Endothelial cell of umbilical vein (primary cell): Measurements from ENCODE around the gene TRPM3. TPM values are rescaled to one million over a fixed set of nuclear protein-coding genes. Genes with fewer than 3 reads are reported as not detected.

Source experiments
- BruUV-seq: library from RNA; stranded (reverse); fragments of 400-500 nt; replicated peaks from 2 replicates; lab custom pipeline; 2021; lab: Mats Ljungman, UMichigan
- CTCF ChIA-PET: fragments of 300-600, 350-600 bp; sonication (Branson Sonifier 250); formaldehyde crosslinking; loops from one replicate; lab custom pipeline; 2021; ENCODE audit warnings: antibody characterized with exemption, inconsistent platforms; lab: Charles Lee
- POLR2A ChIA-PET: fragments of 300-600, 350-600 bp; sonication (Branson Sonifier 250); formaldehyde crosslinking; loops from one replicate; lab custom pipeline; 2021; ENCODE audit warnings: antibody characterized with exemption, inconsistent platforms; lab: Charles Lee
- DNase-seq: peaks from one replicate; pipeline ENCODE4 v3.0.0-alpha.2; 2011; ENCODE audit warnings: low read depth, low spot score
- FAIRE-seq: peaks from 2 replicates; lab custom pipeline; 2011; peaks lifted over from hg19 to GRCh38; lab: Jason Lieb, UNC
- H2AFZ ChIP-seq: 2 replicates; pipeline ENCODE4 v1.6.0; 2012; ENCODE audit warnings: low read depth, low read length, control low read depth, inconsistent platforms
- H3K27ac ChIP-seq: 2 replicates; pipeline ENCODE4 v1.5.1; 2011; ENCODE audit warnings: low read depth, mild to moderate bottlenecking, control low read depth, low read length, moderate library complexity; ENCODE audit not compliant: insufficient read depth
- H3K27me3 ChIP-seq, 2 experiments: 2 replicates each; pipeline versions ENCODE4 v1.6.0 to v1.6.1; 2011; ENCODE audit warnings: low read length in 2 of 2, mixed read lengths in 1 of 2; ENCODE audit not compliant: control insufficient read depth in 2 of 2, insufficient read depth in 2 of 2
- H3K36me3 ChIP-seq, 2 experiments: 2 replicates in 1 of 2; 3 replicates in 1 of 2; pipeline ENCODE4 v1.5.1; 2011; ENCODE audit warnings: low read length in 2 of 2, mild to moderate bottlenecking in 1 of 2, moderate library complexity in 1 of 2; ENCODE audit not compliant: control insufficient read depth in 2 of 2, insufficient read depth in 2 of 2; ENCODE audit errors: extremely low read depth in 1 of 2
- H3K4me1 ChIP-seq: 3 replicates; pipeline ENCODE4 v1.5.1; 2011; ENCODE audit warnings: mild to moderate bottlenecking, low read length; ENCODE audit not compliant: control insufficient read depth, insufficient read depth; ENCODE audit errors: extremely low read depth
- H3K4me2 ChIP-seq: 2 replicates; pipeline ENCODE4 v1.6.1; 2011; ENCODE audit warnings: low read length, control low read depth, mixed read lengths; ENCODE audit not compliant: insufficient read depth
- H3K4me3 ChIP-seq, 3 experiments: fragments of 200-600 bp in 1 of 3; sonication (generic), shearing (Covaris generic) in 1 of 3; replicated peaks in 1 of 3; 2 replicates each; pipeline ENCODE4 v1.5.1; 2011 to 2016; ENCODE audit warnings: control low read depth in 3 of 3, low read length in 3 of 3, mild to moderate bottlenecking in 2 of 3, inconsistent platforms in 1 of 3, low read depth in 1 of 3, moderate library complexity in 1 of 3; ENCODE audit not compliant: insufficient read depth in 1 of 3
- H3K79me2 ChIP-seq: 2 replicates; pipeline ENCODE4 v1.6.0; 2012; ENCODE audit warnings: low read length, inconsistent platforms; ENCODE audit not compliant: control insufficient read depth, insufficient read depth
- H3K9ac ChIP-seq: replicated peaks from 2 replicates; pipeline ENCODE3; 2011; ENCODE audit warnings: low read length, control low read depth; ENCODE audit not compliant: insufficient read depth; ENCODE audit errors: extremely low read depth
- H3K9me1 ChIP-seq: replicated peaks from 3 replicates; pipeline ENCODE4 v1.6.0; 2011; ENCODE audit warnings: mild to moderate bottlenecking, low read length; ENCODE audit not compliant: control insufficient read depth, insufficient read depth; ENCODE audit errors: extremely low read depth
- H3K9me3 ChIP-seq: replicated peaks from 2 replicates; pipeline ENCODE4 v1.5.1; 2012; ENCODE audit warnings: low read length, inconsistent platforms; ENCODE audit not compliant: control insufficient read depth, insufficient read depth
- H4K20me1 ChIP-seq: replicated peaks from 2 replicates; pipeline ENCODE3; 2011; ENCODE audit warnings: mild to moderate bottlenecking, low read length; ENCODE audit not compliant: control insufficient read depth, insufficient read depth; ENCODE audit errors: extremely low read depth
- CTCF ChIP-seq, 2 donors: IDR thresholded peaks; 1 replicate in 1 of 2; 2 replicates in 1 of 2; pipeline ENCODE4 v1.5.1; 2011; ENCODE audit warnings: low read length in 2 of 2, mild to moderate bottlenecking in 2 of 2, moderate library complexity in 2 of 2, control low read depth in 1 of 2, inconsistent platforms in 1 of 2, low read depth in 1 of 2; ENCODE audit not compliant: insufficient read depth in 1 of 2; ENCODE audit errors: extremely low read depth in 1 of 2
- EZH2 ChIP-seq: IDR thresholded peaks from 2 replicates; pipeline ENCODE4 v1.6.1; 2012; ENCODE audit warnings: borderline replicate concordance, low read depth, mild to moderate bottlenecking, moderate library complexity, low read length, inconsistent platforms; ENCODE audit not compliant: severe bottlenecking
- GATA2 ChIP-seq: IDR thresholded peaks from 2 replicates; pipeline ENCODE4 v1.7.0; 2011; ENCODE audit warnings: low read depth, mild to moderate bottlenecking, moderate library complexity, mixed read lengths, low read length; ENCODE audit not compliant: insufficient read length, insufficient read depth
- JUN ChIP-seq: IDR thresholded peaks from 2 replicates; pipeline ENCODE4 v1.6.1; 2011; ENCODE audit warnings: borderline replicate concordance, low read depth; ENCODE audit not compliant: insufficient read length, insufficient read depth
- MYC ChIP-seq: IDR thresholded peaks from one replicate; pipeline ENCODE4 v1.6.1; 2011; ENCODE audit warnings: mild to moderate bottlenecking, low read depth, low read length
- dilution Hi-C: fragments of 300-500 bp; cut with MboI; formaldehyde crosslinking; loops from one replicate; pipeline ENCODE4 v1.15.0; 2019; ENCODE audit warnings: low sequenced_read_pairs; ENCODE audit not compliant: extremely low pct_ligation_motif_present
- intact Hi-C: fragments of 100-400 bp; cut with micrococcal nuclease; formaldehyde crosslinking; loops from one replicate; pipeline ENCODE4 v1.10.0; 2022
- polyA plus RNA-seq, 4 experiments: library from polyadenylated mRNA; depleted of rRNA in 3 of 4; stranded (reverse) in 3 of 4; unstranded in 1 of 4; fragments of >200 nt; gene quantifications; 2 replicates each; pipeline versions ENCODE4 v1.2.1 to v1.2.3, GENCODE V29; 2011 to 2012; ENCODE audit warnings: missing spikeins in 1 of 4
- total RNA-seq: library from RNA; stranded (reverse); gene quantifications from 2 replicates; pipeline ENCODE4 v1.2.3, GENCODE V29; 2021

Gene TRPM3
- total and polyA plus RNA-seq, 2 donors (not counting 3 experiments of a cell fraction or from before 2014, with no cell fraction given), result 0.17 to 0.33 TPM

DNA sequence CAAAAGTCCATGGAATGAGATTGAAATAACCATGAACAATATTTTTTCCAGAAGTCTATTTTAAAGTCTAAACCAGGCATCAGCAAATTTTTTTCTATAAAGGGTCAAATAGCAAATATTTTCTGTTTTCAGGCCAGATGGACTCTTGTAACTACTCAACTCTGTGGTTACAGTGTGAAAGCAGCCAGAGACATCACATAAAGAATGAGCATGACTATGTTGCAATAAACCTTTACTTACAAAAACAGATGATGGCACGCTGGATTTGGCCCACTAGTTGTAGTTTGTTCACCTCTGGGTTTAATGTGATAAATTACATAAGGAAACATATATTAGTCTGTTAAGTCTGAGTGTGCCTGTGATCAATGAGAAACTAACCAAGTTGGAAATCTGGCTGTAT lies 319.2 kb downstream of the TRPM3 start:
- Histone ChIP-seq H3K4me2 (no peak overlapping the region), H2AFZ (no peak overlapping the region), H4K20me1 (no peaks in the 10 kb centered on the region), H3K36me3 (no peaks in the 10 kb centered on the region), H3K4me1 (no peaks in the 10 kb centered on the region), H3K9ac (no peak overlapping the region), H3K27ac (no peak overlapping the region), H3K79me2 (no peaks in the 10 kb centered on the region), H3K9me1 (no peaks in the 10 kb centered on the region), H3K4me3 (no peak overlapping the region), H3K9me3 (no peaks in the 10 kb centered on the region), H3K27me3 (no peaks in the 10 kb centered on the region)
- no peak for FAIRE-seq
- ChIA-PET POLR2A (no interaction called here), CTCF (interaction anchor here (1.4 to 1.5 kb wide), 2 partner anchors 12 to 16 kb away, joined by 3 read pairs; no protein-coding TSS in a partner anchor)
- no peak for DNase-seq
- dilution Hi-C loops (no loop called here), intact Hi-C loops (no loop called here)
- BruUV-seq, result no TSS peak
- no peak for TF ChIP-seq EZH2
- no peak for TF ChIP-seq GATA2
- TF ChIP-seq MYC, result no peak

- H2AFZ ChIP-seq, result no peak overlapping the region
- no peak overlapping the region for H3K4me2 ChIP-seq
- no peaks in the 10 kb centered on the region for H3K9me3 ChIP-seq
- ChIA-PET POLR2A (no interaction called here), CTCF (interaction anchor here (1.4 kb wide), 1 partner anchor 17 kb away, joined by 3 read pairs; no protein-coding TSS in a partner anchor)
- TF ChIP-seq JUN (no peak), GATA2 (no peak), EZH2 (no peak), MYC (no peak), CTCF (IDR thresholded peaks at IDR 0.05; ENCODE audit: extremely low read depth in 1 of 2, insufficient read depth in 1 of 2, low read depth in 1 of 2, low read length in 2 of 2) (no peak)
- BruUV-seq, result no TSS peak
- DNase-seq, result no peak
- no peaks in the 10 kb centered on the region for H3K36me3 ChIP-seq
- H3K4me1 ChIP-seq, result no peaks in the 10 kb centered on the region
- dilution Hi-C loops, result no loop called here
- H3K27ac ChIP-seq, result no peak overlapping the region
- H4K20me1 ChIP-seq, result no peaks in the 10 kb centered on the region
- no peak for FAIRE-seq
- no peaks in the 10 kb centered on the region for H3K9me1 ChIP-seq
- intact Hi-C loops, result no loop called here
- no peaks in the 10 kb centered on the region for H3K79me2 ChIP-seq
- H3K27me3 ChIP-seq, result no peaks in the 10 kb centered on the region
- no peak overlapping the region for H3K4me3 ChIP-seq
- no peak overlapping the region for H3K9ac ChIP-seq
These were observed 320.1 kb downstream of the TRPM3 start for GRCh38 chr9:70801181-70801829.
